HG03571 (cell line): ENCODE results near the gene MT1G.
"Not testable (repeated sequence)": the region's sequence is repeated elsewhere in the genome, so short reads cannot be mapped to it uniquely, and the experiment has no call there.

ENCODE experiments used
- ATAC-seq: cut with Tn5 transposase; IDR thresholded peaks from one replicate; pipeline ENCODE4 v1.9.1; 2021; ENCODE audit not compliant: unreplicated experiment

MT1G gene

GRCh38 chr16:56667581-56668571 is at the start of gene MT1G:
TSS of gene MT1G (minus strand) at chr16:56668065. CDS start at chr16:56667993, 72 bp downstream.
- no peak for ATAC-seq

- not testable (repeated sequence) for ATAC-seq
Measured at GRCh38 chr16:56717532-56717931, 49.7 kb upstream of the MT1G start.

- ATAC-seq: no peak
Measured at GRCh38 chr16:56716761-56717160, 48.9 kb upstream of the MT1G start.

- ATAC-seq: no peak
Measured at GRCh38 chr16:56715126-56715525, 47.3 kb upstream of the MT1G start.

GRCh38 chr16:56713794-56714193 is 45.9 kb upstream of the MT1G start:
- no peak for ATAC-seq

- ATAC-seq: no peak
Measured at GRCh38 chr16:56711862-56712261, 44.0 kb upstream of the MT1G start.

GRCh38 chr16:56710181-56710737 is 42.4 kb upstream of the MT1G start:
- ATAC-seq: no peak

- ATAC-seq: no peak
Measured at GRCh38 chr16:56709443-56710040, 41.7 kb upstream of the MT1G start.

- no peak for ATAC-seq
Measured at GRCh38 chr16:56708525-56709442, 40.9 kb upstream of the MT1G start.

- no peak for ATAC-seq
Measured at GRCh38 chr16:56702836-56703235, 35.0 kb upstream of the MT1G start.

GRCh38 chr16:56701534-56701933 is 33.7 kb upstream of the MT1G start:
- ATAC-seq: no peak

GRCh38 chr16:56700631-56701030 is 32.8 kb upstream of the MT1G start:
- no peak for ATAC-seq

GRCh38 chr16:56700195-56700594 is 32.3 kb upstream of the MT1G start:
- no peak for ATAC-seq

GRCh38 chr16:56697456-56698155 is 29.7 kb upstream of the MT1G start:
- no peak for ATAC-seq

- ATAC-seq: no peak
Measured at GRCh38 chr16:56695246-56695645, 27.4 kb upstream of the MT1G start.

- no peak for ATAC-seq
Measured at GRCh38 chr16:56691885-56692284, 24.0 kb upstream of the MT1G start.

GRCh38 chr16:56690420-56691122 is 22.7 kb upstream of the MT1G start:
- ATAC-seq: no peak

- ATAC-seq: no peak
Measured at GRCh38 chr16:56689171-56689570, 21.3 kb upstream of the MT1G start.

- ATAC-seq: no peak
Measured at GRCh38 chr16:56688762-56689161, 20.9 kb upstream of the MT1G start.

GRCh38 chr16:56686758-56687157 is 18.9 kb upstream of the MT1G start:
- ATAC-seq: no peak
